Islet precursor cell (in vitro differentiated cells): ENCODE measurements around the gene SKAP1.
A peak's percentile ranks its signal among the peaks of the same experiment; 100 is the strongest.
"Not testable (repeated sequence)": the region's sequence is repeated elsewhere in the genome, so short reads cannot be mapped to it uniquely, and the experiment has no call there.

ENCODE experiments used
- DNase-seq: peaks from one replicate; pipeline ENCODE4 v3.0.0-alpha.2; 2018

SKAP1 gene

DNA sequence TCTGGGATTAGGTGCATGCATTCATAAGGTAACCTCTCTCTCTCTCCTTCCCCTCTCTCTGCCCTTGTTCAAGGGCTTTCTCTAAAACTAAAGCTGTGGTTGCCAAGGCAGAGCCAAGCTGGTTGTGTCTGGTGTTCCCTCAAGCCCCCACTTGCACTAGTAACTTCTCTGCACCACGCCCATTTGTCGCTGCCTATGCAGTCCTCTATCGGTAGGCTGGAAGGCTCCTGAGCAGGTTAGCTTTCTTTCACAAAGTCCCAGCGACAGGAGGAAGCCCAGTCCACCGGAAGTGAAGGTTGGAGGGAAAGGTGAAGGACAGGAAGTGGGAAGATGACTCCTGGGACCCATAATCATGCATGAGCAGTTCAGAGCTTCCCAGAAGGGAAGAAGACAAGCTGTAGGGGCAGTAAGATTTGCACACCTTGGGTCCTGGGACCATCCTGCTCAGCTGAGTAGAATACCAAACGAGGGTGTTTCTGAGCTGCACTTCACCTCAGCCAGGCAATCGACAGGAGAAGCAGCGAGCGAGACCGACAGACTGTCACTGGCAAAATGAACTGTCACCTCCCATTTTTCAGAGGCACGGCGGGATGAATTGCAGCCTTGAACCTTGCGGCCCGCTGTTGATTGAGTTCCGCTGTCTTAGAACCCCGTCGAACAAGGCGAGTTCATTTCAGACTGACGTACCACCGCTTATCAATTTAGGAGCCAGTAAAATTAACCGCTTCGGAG is 14.7 kb upstream of the SKAP1 start:
- peak; percentile 52 for DNase-seq

DNA sequence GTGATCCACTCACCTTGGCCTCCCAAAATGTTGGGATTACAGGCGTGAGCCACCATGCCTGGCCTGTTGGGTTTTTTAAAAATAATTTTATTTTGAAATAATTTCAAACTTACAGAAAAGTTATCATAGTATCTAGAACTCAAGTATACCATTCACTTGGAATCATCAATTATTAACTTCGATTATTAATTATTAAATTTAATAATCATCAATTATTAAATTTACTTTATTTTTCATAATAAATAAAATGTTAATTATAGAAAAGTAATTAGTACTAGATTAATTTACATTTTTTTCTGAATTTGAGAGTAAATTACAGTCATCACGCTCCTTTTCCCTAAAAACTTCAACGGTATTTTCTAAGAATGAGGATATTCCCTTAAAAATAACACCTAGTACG is 13.7 kb upstream of the SKAP1 start:
- DNase-seq, result no peak

DNA sequence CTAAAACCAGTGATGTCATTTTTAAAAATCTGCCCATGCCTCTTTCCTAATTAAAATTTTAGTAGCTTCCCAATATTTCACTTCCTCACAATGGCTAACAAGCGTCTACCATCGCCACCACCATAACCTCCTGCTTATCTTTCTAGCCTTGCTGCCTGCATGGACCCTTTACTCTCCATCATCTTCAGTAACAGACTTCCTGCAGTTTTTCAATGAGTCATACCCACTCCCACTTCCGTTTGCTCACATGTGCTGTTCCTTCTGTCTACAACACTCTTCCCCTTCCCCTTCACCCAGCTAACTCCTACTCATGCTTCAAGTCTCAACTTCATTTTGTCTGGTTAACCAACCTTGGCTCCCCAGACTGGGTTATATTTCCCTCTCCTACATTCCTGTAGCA is 12.8 kb upstream of the SKAP1 start:
- DNase-seq, result peak; percentile 22

DNA sequence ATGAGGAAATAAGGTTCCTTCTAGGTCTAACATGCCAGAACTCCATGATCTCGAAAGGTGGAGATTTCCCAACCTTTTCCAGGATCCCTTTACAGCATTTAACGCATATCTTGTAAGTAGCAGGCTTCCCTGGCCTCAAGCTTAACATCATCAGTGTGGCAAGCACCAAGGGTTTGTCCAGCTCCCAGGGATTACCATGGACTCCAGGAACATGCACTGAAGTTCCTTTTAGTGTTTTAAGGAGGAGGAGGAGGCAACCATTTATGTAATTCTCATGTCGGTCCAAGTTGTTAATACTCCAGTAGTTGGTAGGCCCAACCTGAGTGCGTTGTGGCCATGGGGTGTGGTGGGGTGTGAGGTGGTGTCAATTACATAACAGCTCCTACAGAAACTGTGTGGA is 11.8 kb upstream of the SKAP1 start:
- peak; percentile 43 for DNase-seq

DNA sequence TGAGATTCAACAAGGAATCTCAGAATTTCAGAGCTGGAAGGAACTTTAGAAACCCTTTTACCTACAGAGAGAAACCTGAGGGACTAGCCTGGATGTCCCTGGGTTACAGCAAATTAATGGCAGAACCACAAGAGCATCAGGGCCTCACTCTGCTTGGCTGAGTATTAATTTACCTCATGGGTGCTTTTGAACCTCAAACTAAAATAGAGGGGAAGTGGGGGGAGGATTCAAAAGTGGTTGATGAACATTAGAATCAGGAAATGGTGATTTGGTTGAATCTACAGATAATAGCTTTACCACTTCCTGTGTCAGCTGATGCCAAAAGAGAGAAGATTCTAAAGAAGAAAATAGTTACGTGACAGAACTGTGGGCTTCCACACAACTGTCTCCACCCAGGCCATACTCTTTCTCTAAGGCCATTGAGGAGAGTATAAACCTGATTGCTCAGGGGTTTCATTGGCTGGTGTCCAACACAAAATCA is 11.3 kb upstream of the SKAP1 start:
- DNase-seq, result no peak

DNA sequence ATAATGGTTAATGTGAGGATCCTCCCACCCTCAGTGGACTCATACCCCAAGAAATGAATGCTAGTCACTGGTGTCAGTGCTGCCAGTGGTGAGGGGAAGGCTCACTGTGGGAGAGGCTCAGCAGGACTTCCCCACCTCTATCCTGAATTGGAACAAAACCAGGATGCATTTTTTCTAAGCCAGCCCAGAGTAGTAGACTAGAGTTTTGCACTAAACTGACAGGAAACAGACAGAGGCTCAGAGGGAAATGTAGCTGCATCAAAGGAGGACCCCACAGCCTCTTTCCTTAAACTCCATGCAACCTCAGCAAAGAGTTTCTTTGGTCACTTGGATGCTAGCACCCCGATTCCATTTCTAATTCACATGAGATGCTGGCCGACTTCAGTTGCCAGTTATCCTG is 10.7 kb upstream of the SKAP1 start:
- DNase-seq, result no peak

DNA sequence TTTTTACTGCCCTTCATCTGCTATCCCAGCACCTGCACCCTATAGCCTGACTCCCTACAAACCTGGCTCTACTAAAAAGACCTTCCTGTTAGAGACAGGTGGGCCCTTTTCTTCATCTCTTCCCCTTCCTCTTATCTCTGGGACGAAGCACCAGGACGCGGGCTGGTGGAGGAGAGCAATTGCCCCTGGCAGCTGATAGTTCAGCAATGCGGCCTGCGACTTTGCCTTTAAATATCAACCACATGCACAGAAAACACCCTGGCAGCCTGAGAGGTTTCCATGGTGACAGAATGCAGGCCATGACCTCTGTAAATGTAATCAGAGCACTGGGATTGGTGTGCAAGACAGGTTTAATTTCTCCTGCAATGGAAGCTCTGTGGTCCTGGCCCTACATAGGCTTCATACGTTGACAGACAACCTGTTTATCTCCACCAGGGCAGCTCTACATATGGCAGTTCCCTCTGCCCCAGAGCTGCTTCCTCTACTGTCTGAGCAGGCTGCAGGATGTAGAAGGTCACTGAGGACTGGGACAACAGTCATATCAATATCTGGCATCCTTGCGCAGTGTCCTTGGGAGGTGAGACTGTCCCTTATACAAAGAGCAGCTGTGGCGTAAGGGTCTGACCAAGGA is 10.0 kb upstream of the SKAP1 start:
- DNase-seq, result peak; percentile 53

DNA sequence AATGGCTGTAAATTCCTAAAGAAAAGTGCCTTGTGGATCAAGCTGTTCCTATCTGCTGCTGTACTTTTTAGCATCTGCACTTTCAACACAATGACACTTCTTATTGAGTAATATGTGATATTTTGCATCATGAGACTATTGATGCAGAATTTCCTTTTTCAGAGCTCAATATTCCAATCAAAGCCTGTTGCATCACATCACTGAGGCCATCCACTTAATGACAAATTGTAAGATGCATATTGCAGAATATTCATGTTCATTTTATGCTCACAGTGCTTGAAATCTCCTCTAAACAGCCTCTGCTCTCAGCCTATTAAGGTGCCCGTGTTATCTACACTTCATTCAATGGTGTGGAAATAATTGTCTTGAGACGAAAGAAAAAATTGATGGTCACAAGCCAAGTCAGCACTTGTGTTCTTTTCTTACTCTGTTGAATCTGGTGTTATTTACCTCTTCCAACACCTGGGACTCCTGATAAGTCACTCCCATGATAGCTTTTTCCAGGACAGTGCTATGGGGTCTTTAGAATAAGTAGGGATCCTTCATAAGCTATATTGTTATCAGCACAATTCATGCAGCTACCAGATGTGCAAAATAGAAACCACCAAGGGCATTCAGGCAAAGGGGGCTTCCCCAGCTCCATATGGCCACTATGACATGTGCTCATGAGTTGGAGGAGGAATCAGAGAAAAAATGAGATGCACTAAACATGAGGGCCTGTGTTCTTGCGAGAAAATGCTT is 9.3 kb upstream of the SKAP1 start:
- peak; percentile 9 for DNase-seq

DNA sequence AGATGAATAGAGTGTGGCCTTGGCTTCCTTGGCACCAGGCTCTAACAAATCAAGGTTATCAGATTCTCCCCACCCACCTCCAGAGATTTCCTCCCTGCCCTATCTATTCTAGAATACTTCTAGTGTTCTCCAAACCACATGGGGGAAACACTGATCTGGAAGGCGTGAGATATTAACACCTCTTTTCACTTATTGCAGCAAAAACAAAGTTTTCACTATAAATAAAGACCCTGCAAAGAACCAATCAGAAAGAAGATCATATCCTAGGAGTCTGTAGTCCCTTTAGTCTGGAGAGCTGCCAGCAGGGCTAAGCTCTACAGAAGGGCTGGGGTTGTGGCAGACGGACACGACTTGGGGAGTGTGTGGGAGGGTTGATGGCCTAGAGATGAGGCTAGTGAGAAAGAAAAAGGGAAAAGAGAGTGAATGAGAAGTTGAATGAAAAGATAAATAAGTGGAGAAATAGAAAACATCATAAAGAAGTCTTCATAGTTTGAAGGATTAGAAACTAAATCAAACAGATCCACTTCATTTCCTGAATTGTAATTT is 8.6 kb upstream of the SKAP1 start:
- DNase-seq, result peak; percentile 18

DNA sequence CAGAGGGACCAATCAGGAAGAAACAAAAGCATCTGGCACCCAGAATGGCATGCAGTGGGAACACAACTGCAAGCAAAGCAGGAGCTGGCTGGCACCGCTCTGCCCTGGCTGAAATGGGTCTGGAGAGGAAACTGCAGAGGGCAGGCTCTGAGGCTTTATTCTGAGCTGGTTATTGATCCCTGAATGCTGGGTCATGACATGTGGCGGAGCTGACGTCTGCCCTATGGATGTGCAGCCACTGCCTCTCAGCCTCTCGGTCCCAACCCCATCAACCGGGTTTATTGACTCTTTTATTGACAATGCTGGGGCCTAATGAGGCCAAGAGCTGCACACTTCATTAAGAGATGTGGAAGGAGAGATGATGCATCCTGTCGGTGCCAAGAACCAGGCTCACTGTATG is 3.9 kb upstream of the SKAP1 start:
- no peak for DNase-seq

DNA sequence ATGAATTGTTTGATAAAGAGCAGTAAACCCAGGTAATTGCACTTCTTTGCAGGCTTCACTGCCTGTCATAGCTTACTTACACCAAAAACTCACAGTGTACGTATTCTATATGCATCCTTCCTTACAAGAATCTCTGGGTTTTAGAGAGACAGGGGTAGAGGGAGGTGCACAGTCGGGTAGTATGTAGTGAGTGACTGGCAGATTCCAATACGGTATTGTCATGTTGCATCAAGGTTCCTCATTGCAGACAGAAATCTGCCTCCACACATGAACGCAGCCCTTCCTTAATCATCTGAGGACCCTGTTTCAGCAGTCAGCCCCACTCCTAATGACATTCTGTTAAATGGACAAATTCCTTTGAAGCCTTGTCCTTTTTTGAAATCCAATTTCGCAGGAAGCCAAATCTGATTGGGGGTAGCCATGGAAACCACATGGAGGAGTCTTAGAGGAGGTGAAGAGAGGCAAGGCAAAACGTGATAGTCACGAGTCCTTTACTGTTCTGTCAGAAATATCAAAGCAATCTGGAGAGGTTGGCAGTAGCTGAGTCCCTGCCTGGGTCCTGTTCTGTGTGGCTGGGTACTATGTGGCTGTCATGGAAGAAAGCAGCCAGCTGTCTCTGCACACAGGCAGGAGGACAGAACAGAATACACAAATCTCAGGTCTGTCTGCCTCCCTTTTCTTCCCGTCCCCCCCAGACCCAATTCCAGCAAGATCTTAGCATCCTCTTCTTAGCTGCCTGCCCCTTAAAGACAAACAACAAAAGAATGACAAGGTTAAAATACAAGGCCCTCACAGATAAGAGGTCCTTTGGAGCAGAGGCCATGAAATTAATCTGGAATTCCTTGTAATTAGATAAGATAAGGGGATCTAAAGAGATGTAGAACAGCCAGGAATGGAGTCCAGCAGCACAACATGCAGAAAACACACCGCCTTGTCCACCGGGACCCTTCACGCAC is 3.1 kb upstream of the SKAP1 start:
- DNase-seq, result no peak

DNA sequence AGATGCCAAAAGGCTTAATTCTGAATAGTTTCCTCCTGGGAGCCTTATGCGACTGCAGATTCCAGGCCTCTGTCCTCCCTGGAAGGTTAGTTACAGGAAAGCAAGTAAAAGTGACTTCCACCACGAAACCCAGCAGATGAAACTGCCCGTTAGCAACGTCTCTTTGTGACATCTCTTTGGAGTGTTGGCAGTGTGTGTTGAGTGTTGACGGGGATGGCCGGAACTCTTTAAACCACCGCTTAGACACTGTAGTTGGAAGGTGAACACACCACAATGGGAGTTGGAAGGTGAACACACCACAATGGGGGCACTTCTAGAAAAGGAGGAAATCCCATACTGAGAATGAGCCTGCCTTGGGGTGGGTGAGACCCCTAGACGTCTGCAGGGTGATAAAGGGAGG is 858 bp downstream of the SKAP1 start:
- DNase-seq, result no peak

DNA sequence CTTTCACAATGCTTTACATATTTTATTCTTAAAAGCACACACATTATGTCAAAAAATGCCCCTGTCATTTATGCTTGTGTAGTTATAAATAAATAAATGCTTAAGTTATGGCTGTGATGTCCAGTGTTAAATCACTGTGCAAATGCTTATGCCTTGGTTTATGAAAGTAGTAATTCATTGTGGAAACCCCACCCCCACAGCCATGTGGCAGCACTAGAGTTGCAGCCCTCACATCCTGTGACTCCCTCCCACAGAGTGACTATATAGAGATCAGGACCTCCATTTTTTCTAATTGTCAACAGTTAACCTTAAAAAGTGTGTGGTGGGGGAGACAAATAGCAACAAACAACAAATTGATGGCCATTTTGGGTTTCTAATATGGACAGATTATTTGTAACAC is 2.4 kb downstream of the SKAP1 start:
- DNase-seq, result no peak

DNA sequence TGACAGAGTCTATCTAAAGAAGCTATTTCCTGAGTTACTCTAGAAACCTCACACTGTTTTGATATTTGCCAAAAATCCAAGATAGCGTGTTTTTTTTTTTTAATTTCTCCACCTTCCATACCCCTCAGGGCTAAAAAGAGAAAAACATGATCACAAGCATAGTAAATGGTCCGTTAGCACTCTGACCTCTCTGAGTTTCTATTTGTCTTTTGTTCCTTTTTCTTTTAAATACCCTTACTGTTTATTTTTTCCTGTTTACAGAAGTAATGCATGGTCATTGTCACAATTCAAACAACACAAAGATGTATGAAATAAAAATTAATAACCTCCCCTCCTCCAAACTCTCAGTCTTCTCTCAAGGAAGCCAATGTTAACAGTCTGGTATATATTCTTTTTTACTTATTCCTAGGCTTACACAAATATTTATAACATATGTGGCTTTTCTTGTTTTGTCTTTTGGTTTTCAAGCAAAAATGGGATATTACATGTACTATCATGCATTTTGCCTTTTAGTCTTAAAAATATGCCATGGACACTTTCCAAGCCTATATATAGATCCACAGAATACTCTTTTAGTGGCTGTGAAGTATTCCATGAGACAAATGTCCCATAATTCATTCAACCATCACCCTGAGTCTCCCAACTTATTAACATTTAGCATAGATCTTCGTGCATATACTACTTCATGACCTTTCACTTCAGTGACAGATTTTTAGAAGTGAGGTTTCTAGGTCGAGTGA is 3.1 kb downstream of the SKAP1 start:
- DNase-seq, result no peak

DNA sequence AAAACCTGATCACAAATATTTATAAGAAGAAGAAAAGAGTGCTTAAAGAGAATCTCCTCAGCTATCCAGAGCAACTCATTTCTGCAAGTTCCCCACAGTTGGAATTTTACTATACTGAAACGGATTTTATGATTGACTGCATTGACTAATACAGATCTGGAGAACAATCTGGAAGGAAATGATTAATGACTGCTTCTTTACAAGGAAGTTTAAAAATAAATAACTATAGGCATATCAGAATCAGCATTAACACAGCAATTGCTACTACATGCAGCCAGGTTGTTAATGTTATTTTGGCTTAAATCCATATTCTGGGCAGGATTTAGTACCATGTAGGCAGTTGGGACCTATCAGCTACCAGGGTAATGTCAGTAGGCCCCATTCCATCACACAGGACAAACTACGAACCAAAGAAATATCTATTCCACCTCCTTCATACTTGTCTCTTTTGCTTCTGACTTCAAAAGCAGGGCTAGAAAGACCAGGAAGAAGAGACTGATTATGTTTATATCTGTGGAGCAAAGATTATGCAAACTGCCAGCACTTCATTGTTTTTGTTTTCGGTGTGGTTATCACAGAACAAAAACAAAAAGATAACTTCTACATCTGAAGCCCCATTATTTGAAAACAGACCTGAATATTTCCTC is 3.9 kb downstream of the SKAP1 start:
- no peak for DNase-seq

DNA sequence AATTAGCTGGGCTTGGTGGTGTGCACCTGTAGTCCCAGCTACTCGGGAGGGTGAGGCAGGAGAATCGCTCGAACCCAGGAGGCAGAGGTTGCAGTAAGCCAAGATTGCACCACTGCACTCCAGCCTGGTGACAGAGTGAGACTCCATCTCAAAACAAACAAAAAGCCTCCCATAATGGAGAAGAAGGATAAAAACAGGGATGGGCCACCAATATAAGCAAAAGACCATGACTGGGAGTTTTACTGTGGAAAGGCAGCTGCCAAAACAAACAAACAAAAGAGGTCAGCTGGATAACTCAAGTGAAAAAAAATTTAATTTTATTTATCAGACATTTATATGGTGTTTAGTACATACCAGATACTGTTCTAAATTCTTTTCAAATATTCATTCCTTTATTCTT is 8.0 kb downstream of the SKAP1 start:
- DNase-seq, result not testable (repeated sequence)

DNA sequence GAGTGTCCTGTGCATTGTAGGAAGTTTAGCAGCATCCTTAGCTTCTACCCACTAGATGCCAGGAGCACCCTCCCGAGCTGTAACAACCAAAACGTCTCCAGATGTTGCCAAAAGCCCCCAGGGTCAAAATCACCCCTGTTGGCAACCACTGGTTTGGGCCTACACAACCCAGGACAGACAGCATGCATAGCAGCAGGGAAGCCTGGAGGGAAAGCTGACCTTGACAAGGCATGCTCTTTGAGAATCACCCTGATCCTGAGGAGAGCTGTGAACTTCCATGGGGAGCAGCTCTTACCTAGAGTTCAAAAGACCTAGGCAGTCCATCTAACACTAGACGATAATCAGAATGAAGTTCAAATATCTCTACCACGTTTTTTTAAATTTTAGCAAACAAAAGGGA is 9.2 kb downstream of the SKAP1 start:
- DNase-seq, result no peak

DNA sequence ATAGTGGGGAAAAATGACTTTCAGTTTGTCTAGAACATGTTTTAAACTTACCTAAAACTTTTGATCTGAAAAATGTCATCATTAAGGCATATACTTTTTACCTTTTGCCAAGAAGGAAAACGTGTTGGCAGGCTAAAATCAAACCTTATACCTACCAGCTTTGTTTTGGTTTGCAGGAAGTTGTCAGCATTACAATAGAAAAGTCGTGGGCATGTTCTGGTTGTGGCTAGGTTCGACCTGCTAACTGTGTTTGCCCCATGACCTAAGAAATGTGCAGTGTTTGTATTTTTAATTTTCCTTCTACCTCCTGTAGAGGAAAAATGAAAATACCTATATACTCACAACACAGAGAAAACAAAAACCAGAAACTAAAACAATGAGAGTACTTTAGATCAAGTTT is 13.0 kb downstream of the SKAP1 start:
- no peak for DNase-seq

DNA sequence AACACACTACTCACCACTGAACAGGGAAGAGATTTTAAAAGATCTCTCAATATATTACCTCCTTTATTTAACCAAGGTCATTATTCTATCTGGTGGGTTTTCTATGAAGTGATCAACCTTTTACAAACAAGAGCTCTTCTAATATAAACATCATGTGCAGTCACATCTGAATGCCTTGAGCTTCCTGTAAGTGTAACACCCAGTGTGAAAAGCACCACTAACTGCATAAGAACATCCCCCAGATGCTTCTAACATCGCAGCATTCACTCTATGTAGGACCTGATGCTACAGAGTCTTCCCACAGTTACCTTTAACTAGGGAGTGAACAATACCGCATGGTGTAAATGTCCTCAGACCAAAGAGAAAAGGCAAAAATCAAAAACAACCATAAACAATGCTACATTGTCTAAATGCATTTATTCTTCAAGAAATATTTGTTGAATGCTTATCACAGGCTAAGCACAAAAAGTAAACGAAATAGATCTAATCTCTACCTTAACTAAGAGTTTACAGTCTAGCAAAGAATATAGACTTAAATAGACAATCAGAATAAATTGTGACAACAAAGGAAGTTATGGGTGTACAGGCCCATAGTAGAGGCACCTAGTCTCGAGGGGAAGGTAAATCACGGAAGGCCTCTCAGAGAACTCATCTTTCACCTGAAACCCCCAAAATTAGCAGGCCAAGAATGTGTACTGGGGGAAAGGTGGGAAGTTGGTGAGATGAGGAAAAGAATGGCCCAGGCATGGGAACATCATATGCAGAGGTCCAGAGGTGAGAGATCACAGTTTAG is 16.2 kb downstream of the SKAP1 start:
- no peak for DNase-seq

DNA sequence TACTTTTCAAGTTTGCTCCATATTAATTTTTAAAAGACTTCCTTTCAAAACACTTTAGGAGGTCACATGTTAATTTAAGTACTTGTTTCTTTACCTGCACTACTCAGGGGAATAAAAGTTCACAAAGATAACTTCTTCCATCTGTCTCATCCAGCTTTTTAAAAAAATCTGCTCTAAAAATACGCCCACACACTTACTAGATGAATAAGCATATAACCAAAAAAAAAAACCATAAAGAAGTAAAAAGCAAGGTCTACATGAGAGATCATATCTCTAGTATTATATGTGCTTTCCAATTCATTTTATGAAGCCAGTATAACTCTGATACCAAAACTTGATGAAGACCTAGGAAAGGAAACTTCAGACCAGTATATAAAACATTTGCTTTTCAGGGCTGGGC is 17.2 kb downstream of the SKAP1 start:
- no peak for DNase-seq
